HepG2 (cell line): ENCODE data around the gene GMPR. TPM values are rescaled to one million over a fixed set of nuclear protein-coding genes. Genes with fewer than 3 reads are reported as not detected.

ENCODE experiments used
- ATAC-seq: fragments of 200-7000 bp; cut with Tn5 transposase; 3 replicates; pipeline ENCODE4 v1.9.1; 2020; ENCODE audit warnings: mild to moderate bottlenecking, moderate library complexity
- BruUV-seq: library from RNA; stranded (reverse); fragments of 400-500 nt; replicated peaks from 2 replicates; lab custom pipeline; 2021; lab: Mats Ljungman, UMichigan
- CTCF ChIA-PET: fragments of 300-600 bp; formaldehyde crosslinking; extraction: SDS; loops from one replicate; lab custom pipeline; 2021; ENCODE audit warnings: low total read pairs, inconsistent platforms, low intra/inter-chr PET ratio; lab: Yijun Ruan, JAX
- POLR2A ChIA-PET: fragments of 350-600 bp; sonication (Branson Sonifier 250); formaldehyde crosslinking; loops from one replicate; lab custom pipeline; 2020; ENCODE audit warnings: antibody characterized with exemption, inconsistent platforms; lab: Yijun Ruan, JAX
- DNase-seq: peaks from one replicate; pipeline ENCODE4 v3.0.0-alpha.2; 2015; ENCODE audit warnings: low spot score
- FAIRE-seq: peaks from 3 replicates; lab custom pipeline; 2011; peaks lifted over from hg19 to GRCh38; lab: Jason Lieb, UNC
- H2AFZ ChIP-seq: one replicate; pipeline ENCODE4 v1.6.1; 2011; ENCODE audit warnings: low read length, inconsistent platforms
- H3K27ac ChIP-seq: fragments of 300-600 bp; 3 replicates; pipeline ENCODE4 v1.8.0; 2011; ENCODE audit warnings: mixed run types, mild to moderate bottlenecking, mixed read lengths, low read length, inconsistent platforms; ENCODE audit not compliant: insufficient read depth; ENCODE audit errors: extremely low read length
- H3K27me3 ChIP-seq, 2 experiments: fragments of 200-600 bp in 1 of 2; 2 replicates in 1 of 2; 3 replicates in 1 of 2; pipeline versions ENCODE4 v1.6.0 to v1.8.0; 2011; ENCODE audit warnings: low read length in 2 of 2, mild to moderate bottlenecking in 2 of 2, moderate library complexity in 2 of 2, inconsistent platforms in 1 of 2; ENCODE audit not compliant: insufficient read depth in 2 of 2, control insufficient read depth in 1 of 2
- H3K36me3 ChIP-seq, 2 experiments: fragments of 200-600 bp in 1 of 2; replicated peaks in 1 of 2; 2 replicates in 1 of 2; 3 replicates in 1 of 2; pipeline versions ENCODE4 v1.5.1 to v1.8.0; 2011; ENCODE audit warnings: low read length in 2 of 2, inconsistent platforms in 1 of 2; ENCODE audit not compliant: insufficient read depth in 2 of 2, control insufficient read depth in 1 of 2
- H3K4me1 ChIP-seq: 2 replicates; pipeline ENCODE4 v1.5.1; 2012; ENCODE audit warnings: low read length, inconsistent platforms; ENCODE audit not compliant: insufficient read depth
- H3K4me2 ChIP-seq: 2 replicates; pipeline ENCODE4 v1.6.0; 2011; ENCODE audit warnings: low read depth, low read length, inconsistent platforms
- H3K4me3 ChIP-seq, 3 experiments: fragments of 200-600 bp in 1 of 3; sonication (generic), shearing (Covaris generic) in 1 of 3; replicated peaks in 1 of 3; 2 replicates each; pipeline ENCODE4 v1.5.1; 2011 to 2016; ENCODE audit warnings: low read length in 3 of 3, inconsistent platforms in 2 of 3, low read depth in 2 of 3, mild to moderate bottlenecking in 2 of 3, control low read depth in 1 of 3, mixed read lengths in 1 of 3; ENCODE audit not compliant: insufficient read depth in 1 of 3
- H3K79me2 ChIP-seq: one replicate; pipeline ENCODE4 v1.6.1; 2011; ENCODE audit warnings: low read length, inconsistent platforms; ENCODE audit not compliant: insufficient read depth
- H3K9ac ChIP-seq: 2 replicates; pipeline ENCODE4 v1.6.0; 2011; ENCODE audit warnings: mild to moderate bottlenecking, low read depth, low read length, inconsistent platforms; ENCODE audit not compliant: insufficient read depth
- H3K9me3 ChIP-seq: 2 replicates; pipeline ENCODE4 v1.5.1; 2012; ENCODE audit warnings: mild to moderate bottlenecking, low read length
- H4K20me1 ChIP-seq: 2 replicates; pipeline ENCODE4 v1.6.0; 2011; ENCODE audit warnings: inconsistent platforms, mild to moderate bottlenecking, low read length, moderate library complexity; ENCODE audit not compliant: insufficient read depth
- CSRNP1 ChIP-seq: sonication (generic); formaldehyde crosslinking; IDR thresholded peaks from 2 replicates; pipeline ENCODE4 v1.8.1; 2023; ENCODE audit warnings: mild to moderate bottlenecking, missing genetic modification reagents
- DDIT3 ChIP-seq: sonication (generic); formaldehyde crosslinking; IDR thresholded peaks from 2 replicates; pipeline ENCODE4 v1.4.0; 2020; ENCODE audit warnings: mild to moderate bottlenecking, missing genetic modification reagents
- DPF2 ChIP-seq: sonication (generic); formaldehyde crosslinking; IDR thresholded peaks from 2 replicates; pipeline ENCODE4 v1.4.0; 2020; ENCODE audit warnings: mild to moderate bottlenecking, low read depth, missing genetic modification reagents, borderline replicate concordance
- HNF4G ChIP-seq, 2 experiments: sonication (generic) in 1 of 2; formaldehyde crosslinking in 1 of 2; IDR thresholded peaks; 2 replicates each; pipeline versions ENCODE4 v1.4.0 to v1.6.1; 2011 to 2020; ENCODE audit warnings: borderline replicate concordance in 2 of 2, low read depth in 2 of 2, mild to moderate bottlenecking in 2 of 2, low read length in 1 of 2, missing genetic modification reagents in 1 of 2, moderate library complexity in 1 of 2
- KLF15 ChIP-seq: sonication (generic); formaldehyde crosslinking; IDR thresholded peaks from 2 replicates; pipeline ENCODE4 v1.8.1; 2023; ENCODE audit warnings: borderline replicate concordance, mild to moderate bottlenecking, inconsistent platforms, missing genetic modification reagents, mixed read lengths
- KLF6 ChIP-seq: IDR thresholded peaks from 2 replicates; pipeline ENCODE4 v1.8.0; 2016; ENCODE audit warnings: missing biosample characterization, missing genetic modification reagents
- MEIS1 ChIP-seq: sonication (generic); formaldehyde crosslinking; IDR thresholded peaks from 2 replicates; pipeline ENCODE4 v1.9.0; 2021; ENCODE audit warnings: mild to moderate bottlenecking, missing genetic modification reagents, moderate library complexity, borderline replicate concordance
- NCOA5 ChIP-seq: sonication (generic); formaldehyde crosslinking; IDR thresholded peaks from 2 replicates; pipeline ENCODE4 v1.4.0; 2020; ENCODE audit warnings: missing genetic modification reagents
- NKX3-1 ChIP-seq: sonication (generic); formaldehyde crosslinking; IDR thresholded peaks from 2 replicates; pipeline ENCODE4 v1.5.0; 2020; ENCODE audit warnings: missing genetic modification reagents
- NR2F2 ChIP-seq: IDR thresholded peaks from 2 replicates; pipeline ENCODE4 v1.6.1; 2012; ENCODE audit warnings: low read depth, inconsistent platforms, borderline replicate concordance
- POLR2G ChIP-seq: fragments of 200-400 bp; formaldehyde crosslinking; IDR thresholded peaks from 2 replicates; pipeline ENCODE4 v1.6.1; 2018; ENCODE audit warnings: mild to moderate bottlenecking, low read depth, low read length, moderate library complexity
- SP4 ChIP-seq: sonication (generic); formaldehyde crosslinking; IDR thresholded peaks from 2 replicates; pipeline ENCODE4 v1.8.1; 2023; ENCODE audit warnings: mild to moderate bottlenecking, missing genetic modification reagents
- U2AF1 ChIP-seq: fragments of 200-400 bp; formaldehyde crosslinking; optimal IDR thresholded peaks from 2 replicates; pipeline ENCODE3; 2017; ENCODE audit warnings: mild to moderate bottlenecking, low read depth, low read length
- YEATS4 ChIP-seq: sonication (generic); formaldehyde crosslinking; IDR thresholded peaks from 2 replicates; pipeline ENCODE4 v1.4.0; 2020; ENCODE audit warnings: missing genetic modification reagents, borderline replicate concordance
- ZNF225 ChIP-seq: sonication (generic); formaldehyde crosslinking; IDR thresholded peaks from 2 replicates; pipeline ENCODE4 v1.4.0; 2020; ENCODE audit warnings: mild to moderate bottlenecking, missing genetic modification reagents
- ZNF354B ChIP-seq: sonication (generic); formaldehyde crosslinking; IDR thresholded peaks from 2 replicates; pipeline ENCODE4 v1.8.0; 2022; ENCODE audit warnings: mild to moderate bottlenecking, missing genetic modification reagents
- ZNF550 ChIP-seq: sonication (generic); formaldehyde crosslinking; IDR thresholded peaks from 2 replicates; pipeline ENCODE4 v1.4.0; 2020; ENCODE audit warnings: mild to moderate bottlenecking, missing genetic modification reagents, borderline replicate concordance
- ZNF615 ChIP-seq: sonication (generic); formaldehyde crosslinking; IDR thresholded peaks from 2 replicates; pipeline ENCODE4 v1.5.0; 2020; ENCODE audit warnings: mild to moderate bottlenecking, missing genetic modification reagents, borderline replicate concordance
- ZNF83 ChIP-seq: sonication (generic); formaldehyde crosslinking; IDR thresholded peaks from 2 replicates; pipeline ENCODE4 v1.4.0; 2020; ENCODE audit warnings: missing genetic modification reagents, mild to moderate bottlenecking, borderline replicate concordance
- ZZZ3 ChIP-seq: sonication (generic); formaldehyde crosslinking; IDR thresholded peaks from 2 replicates; pipeline ENCODE4 v1.4.0; 2020; ENCODE audit warnings: missing genetic modification reagents, mild to moderate bottlenecking, borderline replicate concordance
- WGBS: methylation state at CpG from one replicate; pipeline ENCODE4 v1.1.6; 2017; ENCODE audit warnings: low lambda C conversion rate; 5-methylcytosine and 5-hydroxymethylcytosine counted together
- in situ Hi-C: cut with HindIII; loops from 2 replicates; pipeline ENCODE4 v1.10.0; 2017; ENCODE audit warnings: low pct_unique_long_range_greater_than_20kb; ENCODE audit not compliant: extremely low pct_ligation_motif_present
- intact Hi-C: fragments of 100-400 bp; cut with micrococcal nuclease; formaldehyde crosslinking; loops from one replicate; pipeline ENCODE4 v1.10.0; 2022; ENCODE audit not compliant: unreplicated experiment
- polyA plus RNA-seq, 8 experiments: library from polyadenylated mRNA; depleted of rRNA in 3 of 8; stranded (reverse) in 7 of 8; unstranded in 1 of 8; fragments of >200 nt; fragmentation: Illumina TruSeq in 4 of 8; extraction: Trizol in 4 of 8; gene quantifications; 2 replicates each; pipeline versions ENCODE4 v1.2.1 to v1.2.3, GENCODE V29; 2011 to 2016; ENCODE audit warnings: low read depth in 4 of 8, missing spikeins in 1 of 8, mixed read lengths in 1 of 8; ENCODE audit not compliant: insufficient read depth in 1 of 8
- total RNA-seq, 5 experiments: library from RNA; depleted of rRNA; stranded (reverse); fragments of >200 nt; fragmentation: Illumina TruSeq; extraction: Trizol; gene quantifications; 2 replicates each; pipeline ENCODE4 v1.2.3, GENCODE V29; 2016; ENCODE audit warnings: low read depth in 1 of 5

The GMPR gene
- total and polyA plus RNA-seq, 2 of the 13 experiments (the other 11 are each of a cell fraction or from before 2014, with no cell fraction given) = not detected

- intact Hi-C loops = loop anchor here (10.0 kb wide), 1 partner anchor 158 kb away; no protein-coding TSS in a partner anchor
- in situ Hi-C loops = loop anchor here (25.0 kb wide), 1 partner anchor 625 kb away; no protein-coding TSS in a partner anchor
- Histone ChIP-seq H3K4me3 (no peak overlapping the region), H4K20me1 (peaks cover 1% of the 10 kb centered on the region; the same call in 1 of the 2 replicates), H3K79me2 (no peaks in the 10 kb centered on the region), H3K9ac (no peak overlapping the region), H3K27ac (no peak overlapping the region), H3K4me1 (peaks cover 3% of the 10 kb centered on the region), H2AFZ (no peak overlapping the region), H3K9me3 (no peaks in the 10 kb centered on the region), H3K4me2 (no peak overlapping the region), H3K27me3 (no peaks in the 10 kb centered on the region), H3K36me3 (no peaks in the 10 kb centered on the region; a peak in 1 of 5 replicates)
- CTCF ChIA-PET = no interaction called here
- POLR2A ChIA-PET = no interaction called here
- FAIRE-seq (no peak), ATAC-seq (no peak), DNase-seq (no peak)
- no peak for TF ChIP-seq NCOA5 (CRISPR knock-in tag)
- TF ChIP-seq ZNF354B (CRISPR knock-in tag) = no peak
- no peak for TF ChIP-seq ZZZ3
- no peak for TF ChIP-seq NKX3-1 (CRISPR knock-in tag)
- TF ChIP-seq U2AF1 = no peak
- TF ChIP-seq KLF6 (CRISPR knock-in tag) = no peak
- TF ChIP-seq MEIS1 (CRISPR knock-in tag) = no peak
- no peak for TF ChIP-seq YEATS4 (CRISPR knock-in tag)
- TF ChIP-seq ZNF83 (CRISPR knock-in tag) = no peak
- no peak for TF ChIP-seq NR2F2
- TF ChIP-seq ZNF550 (CRISPR knock-in tag) = no peak
- TF ChIP-seq ZNF225 (CRISPR knock-in tag) = no peak
- TF ChIP-seq ZNF615 (CRISPR knock-in tag) = no peak
- no peak for TF ChIP-seq KLF15 (CRISPR knock-in tag)
- no peak for TF ChIP-seq DPF2 (CRISPR knock-in tag)
- TF ChIP-seq DDIT3 (CRISPR knock-in tag) = no peak
- TF ChIP-seq HNF4G (IDR thresholded peaks at IDR 0.05; ENCODE audit: borderline replicate concordance, low read depth, low read length) = no peak
- no peak for TF ChIP-seq HNF4G (CRISPR knock-in tag; IDR thresholded peaks at IDR 0.05; ENCODE audit: borderline replicate concordance, low read depth)
- no peak for TF ChIP-seq POLR2G
- no peak for TF ChIP-seq SP4
- TF ChIP-seq CSRNP1 (CRISPR knock-in tag) = no peak
- BruUV-seq = no TSS peak
- WGBS = 94% methylated on average over 6 of the region's 6 CpGs
Observed at GRCh38 chr6:16336911-16337294, 98.5 kb downstream of the GMPR start.
